HFF-Myc (cell line): ENCODE data around the gene KLHL22.

Experiments
- DNase-seq: peaks from one replicate; pipeline ENCODE4 v3.0.0-alpha.2; 2011; ENCODE audit warnings: low read depth; ENCODE audit errors: extremely low read depth
- H3K4me3 ChIP-seq: replicated peaks from 2 replicates; pipeline ENCODE4 v1.5.1; 2011; ENCODE audit warnings: low read depth, mild to moderate bottlenecking, control low read depth, low read length
- CTCF ChIP-seq: IDR thresholded peaks from 2 replicates; pipeline ENCODE4 v1.5.1; 2012; ENCODE audit warnings: mild to moderate bottlenecking, low read depth, low read length, control low read depth; ENCODE audit errors: missing control alignments

The KLHL22 gene

GRCh38 chr22:20464912-20465758 is 30.5 kb downstream of the KLHL22 start:
- no peak for TF ChIP-seq CTCF
- DNase-seq: no peak
- no peak overlapping the region for H3K4me3 ChIP-seq

GRCh38 chr22:20464096-20464614 is 31.4 kb downstream of the KLHL22 start:
- no peak overlapping the region for H3K4me3 ChIP-seq
- no peak for TF ChIP-seq CTCF
- DNase-seq: no peak

GRCh38 chr22:20463324-20464095 is 32.1 kb downstream of the KLHL22 start:
- DNase-seq: no peak
- no peak for TF ChIP-seq CTCF
- H3K4me3 ChIP-seq: no peak overlapping the region

GRCh38 chr22:20459862-20460261 is 35.7 kb downstream of the KLHL22 start:
- DNase-seq: no peak
- TF ChIP-seq CTCF: no peak
- no peak overlapping the region for H3K4me3 ChIP-seq

- no peak for TF ChIP-seq CTCF
- DNase-seq: no peak
- H3K4me3 ChIP-seq: no peak overlapping the region
These were observed 36.4 kb downstream of the KLHL22 start for GRCh38 chr22:20459152-20459542.

- TF ChIP-seq CTCF: no peak
- H3K4me3 ChIP-seq: no peak overlapping the region
- DNase-seq: no peak
These were observed 37.0 kb downstream of the KLHL22 start for GRCh38 chr22:20458530-20459151.
